SU-DHL-6 (cell line): Measurements from ENCODE around the gene RANBP17.

ENCODE experiments used
- H2AFZ ChIP-seq: fragments of 200-600 bp; sonication (generic); 2 replicates; pipeline ENCODE4 v1.6.1; 2014; ENCODE audit warnings: low read depth, mild to moderate bottlenecking, moderate library complexity, mixed read lengths, antibody characterized with exemption, low read length; ENCODE audit not compliant: severe bottlenecking
- H3F3A ChIP-seq: fragments of 200-600 bp; shearing (Covaris generic); 2 replicates; pipeline ENCODE4 v1.6.0; 2016; ENCODE audit warnings: antibody characterized with exemption, mild to moderate bottlenecking; ENCODE audit not compliant: insufficient read depth
- H3K27ac ChIP-seq: fragments of 200-600 bp; sonication (generic); 2 replicates; pipeline ENCODE4 v1.5.1; 2016; ENCODE audit warnings: low read depth, mild to moderate bottlenecking, low read length, moderate library complexity, mixed read lengths
- H3K27me3 ChIP-seq: fragments of 200-600 bp; sonication (generic), shearing (Covaris generic); 2 replicates; pipeline ENCODE4 v1.6.0; 2014; ENCODE audit warnings: mild to moderate bottlenecking, low read length
- H3K36me3 ChIP-seq: fragments of 200-600 bp; sonication (generic); 2 replicates; pipeline ENCODE4 v1.6.1; 2014; ENCODE audit warnings: mild to moderate bottlenecking, low read length, mixed read lengths
- H3K4me2 ChIP-seq: fragments of 300-600, 200-600 bp; shearing (Covaris generic), sonication (generic); 2 replicates; pipeline ENCODE4 v1.6.0; 2014; ENCODE audit warnings: low read length, low read depth, mild to moderate bottlenecking; ENCODE audit not compliant: poor library complexity, severe bottlenecking
- H3K4me3 ChIP-seq: fragments of 200-600 bp; sonication (generic); 2 replicates; pipeline ENCODE4 v1.5.1; 2014; ENCODE audit warnings: antibody characterized with exemption, low read length, mild to moderate bottlenecking, mixed read lengths; ENCODE audit not compliant: insufficient read depth, poor library complexity, severe bottlenecking
- H3K79me2 ChIP-seq: fragments of 200-600 bp; sonication (generic); 2 replicates; pipeline ENCODE4 v1.6.1; 2014; ENCODE audit warnings: mild to moderate bottlenecking, low read length, moderate library complexity; ENCODE audit not compliant: insufficient read depth
- H3K9ac ChIP-seq: fragments of 200-600 bp; sonication (generic); 2 replicates; pipeline ENCODE4 v1.7.0; 2014; ENCODE audit warnings: mild to moderate bottlenecking, low read length
- H3K9me2 ChIP-seq: fragments of 200-600 bp; sonication (generic); replicated peaks from 2 replicates; pipeline ENCODE4 v1.6.1; 2014; ENCODE audit warnings: low read length; ENCODE audit not compliant: insufficient read depth
- H3K9me3 ChIP-seq: fragments of 200-600 bp; sonication (generic); 2 replicates; pipeline ENCODE4 v1.6.1; 2014; ENCODE audit warnings: low read length, mixed read lengths; ENCODE audit not compliant: insufficient read depth
- H4K20me1 ChIP-seq: fragments of 200-600 bp; sonication (generic); 2 replicates; pipeline ENCODE4 v1.6.1; 2014; ENCODE audit warnings: low read depth, mild to moderate bottlenecking, antibody characterized with exemption, low read length, moderate library complexity, mixed read lengths
- CTCF ChIP-seq: fragments of 200-600 bp; sonication (generic); IDR thresholded peaks from one replicate; pipeline ENCODE4 v1.5.1; 2017; ENCODE audit warnings: antibody characterized with exemption, mild to moderate bottlenecking, low read length, moderate library complexity; ENCODE audit not compliant: insufficient read depth, poor library complexity, severe bottlenecking
- EZH2phosphoT487 ChIP-seq: fragments of 200-600 bp; sonication (generic), shearing (Covaris generic); conservative IDR thresholded peaks from 2 replicates; pipeline ENCODE4 v1.6.1; 2018; ENCODE audit warnings: mild to moderate bottlenecking, antibody characterized with exemption, low read length, moderate library complexity, mixed read lengths

RANBP17 gene

GRCh38 chr5:171207256-171207847, 345.5 kb downstream of the RANBP17 start:
- H3K4me2 ChIP-seq, result no peak overlapping the region
- H2AFZ ChIP-seq, result no peak overlapping the region
- no peak overlapping the region for H3K9ac ChIP-seq
- no peaks in the 10 kb centered on the region for H3K79me2 ChIP-seq
- no peaks in the 10 kb centered on the region for H3F3A ChIP-seq
- no peak for TF ChIP-seq EZH2phosphoT487
- peak; percentile 48 for TF ChIP-seq CTCF
- H3K36me3 ChIP-seq, result no peaks in the 10 kb centered on the region
- no peaks in the 10 kb centered on the region for H3K9me2 ChIP-seq
- no peaks in the 10 kb centered on the region for H4K20me1 ChIP-seq
- H3K27ac ChIP-seq, result no peak overlapping the region
- no peaks in the 10 kb centered on the region for H3K9me3 ChIP-seq
- H3K4me3 ChIP-seq, result no peak overlapping the region
- no peaks in the 10 kb centered on the region for H3K27me3 ChIP-seq

- Histone ChIP-seq H3K9me2 (no peaks in the 10 kb centered on the region), H3K4me2 (no peak overlapping the region)
These were observed 360.1 kb downstream of the RANBP17 start for GRCh38 chr5:171221916-171222315.

GRCh38 chr5:171223927-171224326, 362.1 kb downstream of the RANBP17 start:
- no peaks in the 10 kb centered on the region for H3K9me2 ChIP-seq
- TF ChIP-seq CTCF (no peak), EZH2phosphoT487 (no peak)
- no peaks in the 10 kb centered on the region for H4K20me1 ChIP-seq
- H3K9ac ChIP-seq, result no peak overlapping the region
- no peak overlapping the region for H3K27ac ChIP-seq
- H3K9me3 ChIP-seq, result no peaks in the 10 kb centered on the region
- no peak overlapping the region for H3K4me2 ChIP-seq
- no peaks in the 10 kb centered on the region for H3K36me3 ChIP-seq
- no peak overlapping the region for H2AFZ ChIP-seq
- no peaks in the 10 kb centered on the region; the same call in 1 of the 2 replicates for H3K27me3 ChIP-seq
- H3K4me3 ChIP-seq, result no peak overlapping the region
- no peaks in the 10 kb centered on the region for H3F3A ChIP-seq
- H3K79me2 ChIP-seq, result no peaks in the 10 kb centered on the region

More at GRCh38 chr5:171221916-171222315, 360.1 kb downstream of the RANBP17 start:
- Histone ChIP-seq H3K27me3 (no peaks in the 10 kb centered on the region; the same call in 1 of the 2 replicates), H3F3A (no peaks in the 10 kb centered on the region), H3K27ac (no peak overlapping the region), H4K20me1 (no peaks in the 10 kb centered on the region), H3K79me2 (no peaks in the 10 kb centered on the region), H2AFZ (no peak overlapping the region), H3K4me3 (no peak overlapping the region), H3K9me3 (no peaks in the 10 kb centered on the region), H3K9ac (no peak overlapping the region), H3K36me3 (no peaks in the 10 kb centered on the region)
- TF ChIP-seq CTCF (no peak), EZH2phosphoT487 (no peak)
